ENCODE measurements around the gene ZDHHC12. TPM values are rescaled to one million over a fixed set of nuclear protein-coding genes. Genes with fewer than 3 reads are reported as not detected.

The ZDHHC12 gene
- total RNA-seq, 1 donor from 2014 or later: 49.6 TPM

- no peak for DNase-seq (ENCODE audit: low spot score in 2 of 2)
- Histone ChIP-seq H3K27me3 (no peaks in the 10 kb centered on the region), H3K4me1 (no peaks in the 10 kb centered on the region), H3K4me3 (no peak overlapping the region), H3K9me3 (no peaks in the 10 kb centered on the region), H3K27ac (no peak overlapping the region), H3K36me3 (peaks cover 53 to 64% of the 10 kb centered on the region in 2 donors)
- intact Hi-C loops (cut with DNase I): no loop called here
- TF ChIP-seq, protein P1, sequence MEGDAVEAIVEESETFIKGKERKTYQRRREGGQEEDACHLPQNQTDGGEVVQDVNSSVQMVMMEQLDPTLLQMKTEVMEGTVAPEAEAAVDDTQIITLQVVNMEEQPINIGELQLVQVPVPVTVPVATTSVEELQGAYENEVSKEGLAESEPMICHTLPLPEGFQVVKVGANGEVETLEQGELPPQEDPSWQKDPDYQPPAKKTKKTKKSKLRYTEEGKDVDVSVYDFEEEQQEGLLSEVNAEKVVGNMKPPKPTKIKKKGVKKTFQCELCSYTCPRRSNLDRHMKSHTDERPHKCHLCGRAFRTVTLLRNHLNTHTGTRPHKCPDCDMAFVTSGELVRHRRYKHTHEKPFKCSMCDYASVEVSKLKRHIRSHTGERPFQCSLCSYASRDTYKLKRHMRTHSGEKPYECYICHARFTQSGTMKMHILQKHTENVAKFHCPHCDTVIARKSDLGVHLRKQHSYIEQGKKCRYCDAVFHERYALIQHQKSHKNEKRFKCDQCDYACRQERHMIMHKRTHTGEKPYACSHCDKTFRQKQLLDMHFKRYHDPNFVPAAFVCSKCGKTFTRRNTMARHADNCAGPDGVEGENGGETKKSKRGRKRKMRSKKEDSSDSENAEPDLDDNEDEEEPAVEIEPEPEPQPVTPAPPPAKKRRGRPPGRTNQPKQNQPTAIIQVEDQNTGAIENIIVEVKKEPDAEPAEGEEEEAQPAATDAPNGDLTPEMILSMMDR (IDR thresholded peaks at IDR 0.05): no peak
Measured at GRCh38 chr9:128735373-128735772, 11.4 kb upstream of the ZDHHC12 start.

- TF ChIP-seq, protein P1 (IDR thresholded peaks at IDR 0.05): peak; percentile 24 to 56 (median 54)
- H3K27me3 ChIP-seq: no peaks in the 10 kb centered on the region
- H3K4me1 ChIP-seq: no peaks in the 10 kb centered on the region
- no peaks in the 10 kb centered on the region for H3K9me3 ChIP-seq
- peaks cover 38 to 53% of the 10 kb centered on the region in 2 donors for H3K36me3 ChIP-seq
- H3K27ac ChIP-seq: no peak overlapping the region
- intact Hi-C loops (cut with DNase I): no loop called here
- H3K4me3 ChIP-seq: no peak overlapping the region
- DNase-seq (ENCODE audit: low spot score in 2 of 2): no peak
Measured at GRCh38 chr9:128733256-128733655, 9.3 kb upstream of the ZDHHC12 start.

GRCh38 chr9:128732576-128732975, 8.6 kb upstream of the ZDHHC12 start:
- intact Hi-C loops (cut with DNase I): no loop called here
- Histone ChIP-seq H3K36me3 (peaks cover 38 to 53% of the 10 kb centered on the region in 2 donors), H3K4me3 (no peak overlapping the region), H3K4me1 (no peaks in the 10 kb centered on the region), H3K27me3 (no peaks in the 10 kb centered on the region), H3K9me3 (no peaks in the 10 kb centered on the region), H3K27ac (no peak overlapping the region)
- DNase-seq (ENCODE audit: low spot score in 2 of 2): no peak
- TF ChIP-seq, protein P1 (IDR thresholded peaks at IDR 0.05): no peak

- Histone ChIP-seq H3K4me1 (no peaks in the 10 kb centered on the region), H3K36me3 (peaks cover 34 to 47% of the 10 kb centered on the region in 2 donors), H3K27ac (no peak overlapping the region), H3K4me3 (no peak overlapping the region), H3K27me3 (no peaks in the 10 kb centered on the region), H3K9me3 (no peaks in the 10 kb centered on the region)
- TF ChIP-seq, protein P1 (IDR thresholded peaks at IDR 0.05): no peak
- DNase-seq (ENCODE audit: low spot score in 2 of 2): no peak
- intact Hi-C loops (cut with DNase I): no loop called here
Measured at GRCh38 chr9:128731691-128732090, 7.8 kb upstream of the ZDHHC12 start.

GRCh38 chr9:128731093-128731492, 7.2 kb upstream of the ZDHHC12 start:
- H3K27ac ChIP-seq: no peak overlapping the region
- no peaks in the 10 kb centered on the region for H3K9me3 ChIP-seq
- peaks cover 32 to 47% of the 10 kb centered on the region in 2 donors for H3K36me3 ChIP-seq
- no peaks in the 10 kb centered on the region for H3K4me1 ChIP-seq
- H3K27me3 ChIP-seq: no peaks in the 10 kb centered on the region
- TF ChIP-seq, protein P1 (IDR thresholded peaks at IDR 0.05): no peak
- DNase-seq (ENCODE audit: low spot score in 2 of 2): no peak
- intact Hi-C loops (cut with DNase I): no loop called here
- no peak overlapping the region for H3K4me3 ChIP-seq

All from ascending aorta (tissue), 2 donors.